Loucy (cell line): Measurements from ENCODE around the gene NLRP4.

ENCODE experiments used
- H2AFZ ChIP-seq: fragments of 200-600 bp; sonication (generic); 2 replicates; pipeline ENCODE4 v1.6.0; 2016; ENCODE audit warnings: antibody characterized with exemption, mild to moderate bottlenecking, low read length, moderate library complexity
- H3F3A ChIP-seq: fragments of 200-600 bp; 2 replicates; pipeline ENCODE4 v1.6.0; 2016; ENCODE audit warnings: antibody characterized with exemption, low read depth, mild to moderate bottlenecking
- H3K27me3 ChIP-seq: fragments of 200-600 bp; sonication (generic); 2 replicates; pipeline ENCODE4 v1.6.1; 2014; ENCODE audit warnings: low read length, mild to moderate bottlenecking; ENCODE audit not compliant: insufficient read depth, poor library complexity, severe bottlenecking
- H3K36me3 ChIP-seq: fragments of 200-600 bp; sonication (generic); 2 replicates; pipeline ENCODE4 v1.6.1; 2016; ENCODE audit warnings: low read length; ENCODE audit not compliant: insufficient read depth
- H3K4me1 ChIP-seq: fragments of 200-600 bp; sonication (generic); 2 replicates; pipeline ENCODE4 v1.5.1; 2014; ENCODE audit warnings: low read length, mild to moderate bottlenecking; ENCODE audit not compliant: insufficient read depth, poor library complexity, severe bottlenecking
- H3K4me2 ChIP-seq: fragments of 200-600 bp; sonication (generic); 2 replicates; pipeline ENCODE4 v1.6.0; 2014; ENCODE audit warnings: antibody characterized with exemption, low read length, low read depth, mild to moderate bottlenecking; ENCODE audit not compliant: poor library complexity, severe bottlenecking
- H3K4me3 ChIP-seq: fragments of 200-600 bp; sonication (generic); 2 replicates; pipeline ENCODE4 v1.5.1; 2014; ENCODE audit warnings: low read length, mild to moderate bottlenecking, mixed read lengths; ENCODE audit not compliant: poor library complexity, severe bottlenecking
- H3K79me2 ChIP-seq: fragments of 200-600 bp; sonication (generic); 2 replicates; pipeline ENCODE4 v1.6.1; 2014; ENCODE audit warnings: low read length; ENCODE audit not compliant: insufficient read depth
- H3K9ac ChIP-seq: fragments of 200-600 bp; sonication (generic); 2 replicates; pipeline ENCODE4 v1.6.0; 2014; ENCODE audit warnings: mild to moderate bottlenecking, low read depth, low read length, moderate library complexity; ENCODE audit not compliant: poor library complexity, severe bottlenecking
- H3K9me2 ChIP-seq: fragments of 200-600 bp; sonication (generic); replicated peaks from 2 replicates; pipeline ENCODE4 v1.6.1; 2016; ENCODE audit warnings: low read depth, low read length, mixed read lengths
- H3K9me3 ChIP-seq: fragments of 200-600 bp; sonication (generic); 2 replicates; pipeline ENCODE4 v1.6.1; 2014; ENCODE audit warnings: mild to moderate bottlenecking, antibody characterized with exemption, low read length, low read depth; ENCODE audit not compliant: insufficient read depth
- H4K20me1 ChIP-seq: fragments of 200-600 bp; sonication (generic); 2 replicates; pipeline ENCODE4 v1.6.0; 2014; ENCODE audit warnings: antibody characterized with exemption, low read length, mild to moderate bottlenecking; ENCODE audit not compliant: insufficient read depth, poor library complexity, severe bottlenecking
- EZH2phosphoT487 ChIP-seq: fragments of 200-600 bp; IDR thresholded peaks from 2 replicates; pipeline ENCODE4 v1.6.1; 2018; ENCODE audit warnings: antibody characterized with exemption, mild to moderate bottlenecking, moderate library complexity, borderline replicate concordance
- TF ChIP-seq, protein P1 (sequence below): fragments of 200-600 bp; sonication (generic); conservative IDR thresholded peaks from 2 replicates; pipeline ENCODE4 v1.5.1; 2014; ENCODE audit warnings: mild to moderate bottlenecking, antibody characterized with exemption, low read length

NLRP4 gene

DNA sequence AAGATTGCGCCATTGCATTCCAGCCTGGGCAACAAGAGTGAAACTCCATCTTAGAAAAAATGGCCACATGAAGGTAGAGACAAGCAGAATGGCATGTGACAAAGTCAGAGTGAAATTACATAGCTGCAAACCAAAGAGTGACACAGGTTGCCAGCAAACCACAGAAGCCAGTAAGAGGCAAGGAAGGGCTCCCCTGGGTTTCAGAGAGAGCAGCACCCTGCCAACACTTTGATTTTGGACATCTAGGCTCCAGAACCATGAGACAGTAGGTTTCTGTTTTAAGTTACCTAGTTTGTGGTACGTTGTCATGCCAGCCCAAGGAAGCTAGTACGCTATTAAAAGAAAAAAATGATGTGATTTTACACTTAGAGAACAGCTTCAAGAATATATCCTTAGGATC lies 1.9 kb downstream of the NLRP4 start:
- Histone ChIP-seq H3K9ac (no peak overlapping the region), H4K20me1 (no peaks in the 10 kb centered on the region), H3K79me2 (no peaks in the 10 kb centered on the region), H3K27me3 (no peaks in the 10 kb centered on the region), H3K9me2 (no peaks in the 10 kb centered on the region), H3K9me3 (no peaks in the 10 kb centered on the region), H2AFZ (no peak overlapping the region), H3K36me3 (no peaks in the 10 kb centered on the region), H3K4me2 (no peak overlapping the region), H3K4me3 (no peak overlapping the region), H3F3A (no peaks in the 10 kb centered on the region), H3K4me1 (no peaks in the 10 kb centered on the region)
- TF ChIP-seq EZH2phosphoT487, result no peak
- TF ChIP-seq, protein P1, sequence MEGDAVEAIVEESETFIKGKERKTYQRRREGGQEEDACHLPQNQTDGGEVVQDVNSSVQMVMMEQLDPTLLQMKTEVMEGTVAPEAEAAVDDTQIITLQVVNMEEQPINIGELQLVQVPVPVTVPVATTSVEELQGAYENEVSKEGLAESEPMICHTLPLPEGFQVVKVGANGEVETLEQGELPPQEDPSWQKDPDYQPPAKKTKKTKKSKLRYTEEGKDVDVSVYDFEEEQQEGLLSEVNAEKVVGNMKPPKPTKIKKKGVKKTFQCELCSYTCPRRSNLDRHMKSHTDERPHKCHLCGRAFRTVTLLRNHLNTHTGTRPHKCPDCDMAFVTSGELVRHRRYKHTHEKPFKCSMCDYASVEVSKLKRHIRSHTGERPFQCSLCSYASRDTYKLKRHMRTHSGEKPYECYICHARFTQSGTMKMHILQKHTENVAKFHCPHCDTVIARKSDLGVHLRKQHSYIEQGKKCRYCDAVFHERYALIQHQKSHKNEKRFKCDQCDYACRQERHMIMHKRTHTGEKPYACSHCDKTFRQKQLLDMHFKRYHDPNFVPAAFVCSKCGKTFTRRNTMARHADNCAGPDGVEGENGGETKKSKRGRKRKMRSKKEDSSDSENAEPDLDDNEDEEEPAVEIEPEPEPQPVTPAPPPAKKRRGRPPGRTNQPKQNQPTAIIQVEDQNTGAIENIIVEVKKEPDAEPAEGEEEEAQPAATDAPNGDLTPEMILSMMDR, result no peak

- Histone ChIP-seq H3K9me2 (no peaks in the 10 kb centered on the region), H3K4me1 (no peaks in the 10 kb centered on the region), H3K27me3 (no peaks in the 10 kb centered on the region), H3K9me3 (no peaks in the 10 kb centered on the region), H2AFZ (no peak overlapping the region), H3K79me2 (no peaks in the 10 kb centered on the region), H3K36me3 (no peaks in the 10 kb centered on the region), H3F3A (no peaks in the 10 kb centered on the region), H4K20me1 (no peaks in the 10 kb centered on the region), H3K4me2 (no peak overlapping the region), H3K9ac (no peak overlapping the region), H3K4me3 (no peak overlapping the region)
- no peak for TF ChIP-seq EZH2phosphoT487
- TF ChIP-seq, protein P1, result no peak
Measured at GRCh38 chr19:55838906-55839305, 2.6 kb downstream of the NLRP4 start.

- no peaks in the 10 kb centered on the region for H3K36me3 ChIP-seq
- no peaks in the 10 kb centered on the region for H3K4me1 ChIP-seq
- H3K27me3 ChIP-seq, result no peaks in the 10 kb centered on the region
- H3K9me3 ChIP-seq, result no peaks in the 10 kb centered on the region; the same call in 1 of the 2 replicates
- TF ChIP-seq, protein P1, result no peak
- TF ChIP-seq EZH2phosphoT487, result no peak
- H3K79me2 ChIP-seq, result no peaks in the 10 kb centered on the region
- H3K4me3 ChIP-seq, result no peak overlapping the region
- H2AFZ ChIP-seq, result no peak overlapping the region
- H3F3A ChIP-seq, result no peaks in the 10 kb centered on the region
- H3K4me2 ChIP-seq, result no peak overlapping the region
- no peaks in the 10 kb centered on the region for H4K20me1 ChIP-seq
- no peaks in the 10 kb centered on the region for H3K9me2 ChIP-seq
- H3K9ac ChIP-seq, result no peak overlapping the region
Measured at GRCh38 chr19:55855160-55855559, 18.8 kb downstream of the NLRP4 start.
